Esophagus muscularis mucosa (tissue), 4 donors: ENCODE results near the gene TECTB. TPM values are rescaled to one million over a fixed set of nuclear protein-coding genes. Genes with fewer than 3 reads are reported as not detected.
"Not testable (repeated sequence)": the region's sequence is repeated elsewhere in the genome, so short reads cannot be mapped to it uniquely, and the experiment has no call there.

Experiments used
- DNase-seq: peaks from one replicate; pipeline ENCODE4 v3.0.0-alpha.2; 2017; ENCODE audit errors: extremely low spot score
- H3K27ac ChIP-seq, 4 donors: fragments of 200-600 bp; sonication (generic); replicated peaks in 1 of 4; 1 replicate in 3 of 4; 2 replicates in 1 of 4; pipeline ENCODE4 v1.5.1; 2016 to 2019; ENCODE audit warnings: mild to moderate bottlenecking in 1 of 4
- H3K27me3 ChIP-seq, 4 donors: fragments of 200-600 bp; sonication (generic); one replicate each; pipeline versions ENCODE4 v1.5.1 to v1.6.0; 2016 to 2019
- H3K36me3 ChIP-seq, 4 donors: fragments of 200-600 bp; sonication (generic); one replicate each; pipeline ENCODE4 v1.5.1; 2016 to 2019
- H3K4me1 ChIP-seq, 4 donors: fragments of 200-600 bp; sonication (generic); one replicate each; pipeline ENCODE4 v1.5.1; 2016 to 2019
- H3K4me3 ChIP-seq, 4 donors: fragments of 200-600 bp; sonication (generic); 1 replicate in 2 of 4; 2 replicates in 2 of 4; pipeline ENCODE4 v1.5.1; 2016 to 2019; ENCODE audit warnings: mild to moderate bottlenecking in 4 of 4, moderate library complexity in 1 of 4
- H3K9me3 ChIP-seq, 4 donors: fragments of 200-600 bp; sonication (generic); 1 replicate in 3 of 4; 2 replicates in 1 of 4; pipeline ENCODE4 v1.5.1; 2016 to 2019
- EP300 ChIP-seq: sonication (generic); formaldehyde crosslinking; IDR thresholded peaks from one replicate; pipeline ENCODE4 v1.6.1; 2017; ENCODE audit warnings: antibody characterized with exemption
- POLR2A ChIP-seq: fragments of 450-650 bp; IDR thresholded peaks from one replicate; pipeline ENCODE4 v1.6.1; 2017; ENCODE audit warnings: antibody characterized with exemption, moderate library complexity, mild to moderate bottlenecking, low read depth
- POLR2AphosphoS5 ChIP-seq, 2 donors: sonication (generic); formaldehyde crosslinking; IDR thresholded peaks; one replicate each; pipeline ENCODE4 v1.6.1; 2017; ENCODE audit warnings: antibody characterized with exemption in 2 of 2
- WGBS: methylation state at CpG from one replicate; pipeline ENCODE4 v1.1.5; 2018; 5-methylcytosine and 5-hydroxymethylcytosine counted together
- intact Hi-C: fragments of 100-400 bp; cut with DNase I; formaldehyde crosslinking; loops from one replicate; pipeline ENCODE4 v1.15.1; 2023
- total RNA-seq, 4 donors: library from RNA; depleted of rRNA; stranded (reverse); fragments of >200 nt; gene quantifications; one replicate each; pipeline versions ENCODE4 v1.1.0 to v1.2.1, GENCODE V29; 2016
- TF ChIP-seq, protein P1 (sequence below), 3 experiments: fragments of 200-600 bp in 2 of 3; fragments of 450-650 bp in 1 of 3; sonication (generic) in 2 of 3; IDR thresholded peaks; one replicate each; pipeline ENCODE4 v1.5.1; 2017 to 2019; ENCODE audit warnings: antibody characterized with exemption in 3 of 3, mild to moderate bottlenecking in 2 of 3, moderate library complexity in 1 of 3

TECTB gene
- total RNA-seq, 4 donors from 2014 or later: 0.06 TPM; not detected in 3

DNA sequence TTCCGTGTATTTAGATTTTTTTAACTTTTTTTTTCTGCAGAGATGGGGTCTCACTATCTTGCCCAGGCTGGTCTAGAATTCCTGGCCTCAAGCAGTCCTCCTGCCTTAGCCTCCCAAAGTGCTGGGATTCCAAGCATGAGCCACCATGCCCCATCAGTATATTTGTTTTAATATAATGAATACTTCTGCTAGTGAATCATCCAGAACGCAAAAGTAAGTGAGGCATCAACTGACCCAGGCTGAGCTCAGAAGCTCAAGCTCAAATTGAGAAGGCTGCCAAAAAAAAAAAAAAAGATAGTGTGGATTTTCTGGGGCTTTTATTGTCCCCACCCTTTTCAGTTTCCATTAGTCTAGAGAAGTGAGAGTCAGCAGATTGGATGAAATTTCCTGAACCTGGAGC is 39.0 kb upstream of the TECTB start:
- no peak overlapping the region for H3K4me3 ChIP-seq
- peak; percentile 5 for DNase-seq
- intact Hi-C loops: no loop called here
- peaks cover 0 to 24% (median 8%) of the 10 kb centered on the region in 4 donors for H3K9me3 ChIP-seq
- H3K36me3 ChIP-seq: no peaks in the 10 kb centered on the region
- TF ChIP-seq POLR2A: no peak
- TF ChIP-seq, protein P1, sequence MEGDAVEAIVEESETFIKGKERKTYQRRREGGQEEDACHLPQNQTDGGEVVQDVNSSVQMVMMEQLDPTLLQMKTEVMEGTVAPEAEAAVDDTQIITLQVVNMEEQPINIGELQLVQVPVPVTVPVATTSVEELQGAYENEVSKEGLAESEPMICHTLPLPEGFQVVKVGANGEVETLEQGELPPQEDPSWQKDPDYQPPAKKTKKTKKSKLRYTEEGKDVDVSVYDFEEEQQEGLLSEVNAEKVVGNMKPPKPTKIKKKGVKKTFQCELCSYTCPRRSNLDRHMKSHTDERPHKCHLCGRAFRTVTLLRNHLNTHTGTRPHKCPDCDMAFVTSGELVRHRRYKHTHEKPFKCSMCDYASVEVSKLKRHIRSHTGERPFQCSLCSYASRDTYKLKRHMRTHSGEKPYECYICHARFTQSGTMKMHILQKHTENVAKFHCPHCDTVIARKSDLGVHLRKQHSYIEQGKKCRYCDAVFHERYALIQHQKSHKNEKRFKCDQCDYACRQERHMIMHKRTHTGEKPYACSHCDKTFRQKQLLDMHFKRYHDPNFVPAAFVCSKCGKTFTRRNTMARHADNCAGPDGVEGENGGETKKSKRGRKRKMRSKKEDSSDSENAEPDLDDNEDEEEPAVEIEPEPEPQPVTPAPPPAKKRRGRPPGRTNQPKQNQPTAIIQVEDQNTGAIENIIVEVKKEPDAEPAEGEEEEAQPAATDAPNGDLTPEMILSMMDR (IDR thresholded peaks at IDR 0.05): no peak
- no peak for TF ChIP-seq EP300
- no peak for TF ChIP-seq POLR2AphosphoS5 (IDR thresholded peaks at IDR 0.05)
- no peaks in the 10 kb centered on the region for H3K4me1 ChIP-seq
- no peak overlapping the region for H3K27ac ChIP-seq
- no peaks in the 10 kb centered on the region for H3K27me3 ChIP-seq
- 90% methylated on average over 2 of the region's 2 CpGs for WGBS

DNA sequence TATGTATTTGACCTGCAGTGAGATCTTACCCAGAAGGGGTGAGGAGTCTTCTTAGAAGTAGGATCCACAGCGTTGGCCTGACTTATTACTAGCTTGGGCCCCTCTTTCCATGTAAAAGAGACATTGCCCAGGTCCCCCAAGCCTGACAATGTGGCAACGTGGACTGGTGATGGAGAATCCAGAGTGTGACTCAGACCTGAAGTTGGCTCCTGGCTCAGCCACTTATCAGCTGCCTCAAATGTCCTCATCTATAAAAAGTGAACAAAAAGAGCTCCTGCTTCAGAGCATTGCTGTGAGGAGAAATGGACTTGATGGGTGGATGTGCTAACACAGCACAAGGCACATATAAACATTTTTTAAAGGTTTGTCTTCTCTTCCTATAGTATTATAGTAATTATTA is 35.4 kb upstream of the TECTB start:
- intact Hi-C loops: no loop called here
- WGBS: 67% methylated on average over 2 of the region's 2 CpGs
- H3K4me3 ChIP-seq: no peak overlapping the region
- DNase-seq: peak; percentile 42
- H3K27ac ChIP-seq: no peak overlapping the region
- no peaks in the 10 kb centered on the region for H3K27me3 ChIP-seq
- TF ChIP-seq POLR2A: no peak
- no peak for TF ChIP-seq POLR2AphosphoS5 (IDR thresholded peaks at IDR 0.05)
- no peak for TF ChIP-seq EP300
- TF ChIP-seq, protein P1 (IDR thresholded peaks at IDR 0.05): no peak
- no peaks in the 10 kb centered on the region for H3K36me3 ChIP-seq
- H3K9me3 ChIP-seq: peaks cover 0 to 17% (median 7%) of the 10 kb centered on the region in 4 donors
- H3K4me1 ChIP-seq: no peaks in the 10 kb centered on the region

DNA sequence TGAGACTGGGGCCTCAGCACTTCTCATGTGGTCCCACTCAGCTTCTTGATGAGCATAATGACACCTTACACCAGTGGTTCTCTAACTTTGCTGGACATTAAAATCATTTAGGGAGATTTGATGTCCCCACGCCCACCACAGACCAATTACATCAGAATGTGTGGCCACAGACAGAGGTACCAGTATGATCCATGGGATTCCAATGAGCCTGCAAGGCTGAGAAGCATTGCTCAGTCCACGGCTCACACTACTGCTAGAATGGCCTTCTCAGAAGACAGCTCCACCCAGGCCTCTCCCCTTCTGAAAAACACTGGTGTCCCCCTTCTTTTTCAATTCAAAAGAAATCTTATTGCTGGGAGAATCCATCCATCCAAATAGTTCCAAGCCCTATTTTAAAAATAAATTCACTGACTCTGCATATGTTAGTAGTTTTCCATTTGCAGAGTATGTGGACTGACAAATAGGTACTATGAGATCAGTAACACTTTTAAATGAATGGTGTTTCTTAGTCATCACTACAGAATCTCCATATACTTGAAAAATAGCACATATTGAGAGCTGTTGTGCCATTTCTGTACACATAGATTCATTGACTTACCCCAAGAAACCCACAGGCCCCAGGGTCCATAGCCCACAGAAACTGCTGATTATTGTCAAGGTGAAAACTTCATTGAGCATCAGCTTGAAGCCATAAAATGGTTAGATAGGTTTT is 34.5 kb upstream of the TECTB start:
- Histone ChIP-seq H3K4me3 (no peak overlapping the region), H3K4me1 (no peaks in the 10 kb centered on the region), H3K27me3 (no peaks in the 10 kb centered on the region), H3K9me3 (peaks cover 0 to 17% (median 7%) of the 10 kb centered on the region in 4 donors), H3K36me3 (no peaks in the 10 kb centered on the region), H3K27ac (no peak overlapping the region)
- WGBS: 83% methylated on average over 2 of the region's 2 CpGs
- no peak for TF ChIP-seq POLR2AphosphoS5 (IDR thresholded peaks at IDR 0.05)
- no peak for TF ChIP-seq EP300
- no peak for TF ChIP-seq POLR2A
- peak; percentile 78 for DNase-seq
- intact Hi-C loops: no loop called here

DNA sequence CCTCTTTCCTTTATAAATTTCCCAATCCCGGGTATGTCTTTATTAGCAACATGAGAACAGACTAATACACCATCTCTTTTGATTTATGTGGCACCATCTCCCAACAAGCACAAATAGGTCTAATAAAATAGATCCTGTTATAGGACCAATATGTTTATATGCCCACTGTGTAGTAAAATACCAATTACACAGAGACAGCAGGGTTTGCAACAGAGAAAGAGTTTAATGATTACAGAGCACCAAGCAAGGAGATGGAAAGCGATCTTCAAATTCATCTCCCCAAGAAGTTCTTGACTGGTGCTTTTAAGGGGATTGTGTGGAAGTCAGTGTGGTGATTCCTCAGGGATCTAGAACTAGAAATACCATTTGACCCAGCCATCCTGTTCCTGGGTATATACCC is 33.5 kb upstream of the TECTB start:
- TF ChIP-seq EP300 (no peak), POLR2A (no peak), POLR2AphosphoS5 (IDR thresholded peaks at IDR 0.05) (no peak)
- TF ChIP-seq, protein P1 (IDR thresholded peaks at IDR 0.05): no peak
- H3K4me3 ChIP-seq: no peak overlapping the region
- H3K27ac ChIP-seq: no peak overlapping the region
- no peaks in the 10 kb centered on the region for H3K36me3 ChIP-seq
- no peaks in the 10 kb centered on the region for H3K27me3 ChIP-seq
- 98% methylated on average over 2 of the region's 2 CpGs for WGBS
- H3K4me1 ChIP-seq: no peaks in the 10 kb centered on the region
- H3K9me3 ChIP-seq: peaks cover 0 to 17% (median 7%) of the 10 kb centered on the region in 4 donors
- intact Hi-C loops: no loop called here
- DNase-seq: no peak

DNA sequence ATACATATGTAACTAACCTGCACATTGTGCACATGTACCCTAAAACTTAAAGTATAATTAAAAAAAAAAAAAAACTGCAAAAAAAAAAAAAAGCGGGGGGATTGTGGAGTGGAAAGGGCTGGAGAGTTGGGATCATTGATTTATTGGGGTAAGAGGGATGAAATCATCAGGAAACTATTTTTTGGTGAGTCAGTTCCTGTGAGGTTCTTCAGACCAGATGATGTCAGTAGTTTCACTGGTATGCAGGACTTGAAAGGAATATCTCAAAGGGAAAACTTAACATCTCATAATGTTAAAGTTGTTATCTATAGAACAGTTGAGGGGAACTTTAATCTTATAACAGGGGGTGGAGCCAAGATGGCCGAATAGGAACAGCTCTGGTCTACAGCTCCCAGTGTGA is 32.6 kb upstream of the TECTB start:
- Histone ChIP-seq H3K36me3 (no peaks in the 10 kb centered on the region), H3K27ac (no peak overlapping the region), H3K4me1 (no peaks in the 10 kb centered on the region), H3K9me3 (peaks cover 0 to 17% (median 7%) of the 10 kb centered on the region in 4 donors), H3K27me3 (no peaks in the 10 kb centered on the region), H3K4me3 (no peak overlapping the region)
- TF ChIP-seq, protein P1 (IDR thresholded peaks at IDR 0.05): no peak
- TF ChIP-seq POLR2AphosphoS5 (IDR thresholded peaks at IDR 0.05) (no peak), EP300 (no peak), POLR2A (no peak)
- intact Hi-C loops: no loop called here
- DNase-seq: no peak
- WGBS: 46% methylated on average over 2 of the region's 2 CpGs

DNA sequence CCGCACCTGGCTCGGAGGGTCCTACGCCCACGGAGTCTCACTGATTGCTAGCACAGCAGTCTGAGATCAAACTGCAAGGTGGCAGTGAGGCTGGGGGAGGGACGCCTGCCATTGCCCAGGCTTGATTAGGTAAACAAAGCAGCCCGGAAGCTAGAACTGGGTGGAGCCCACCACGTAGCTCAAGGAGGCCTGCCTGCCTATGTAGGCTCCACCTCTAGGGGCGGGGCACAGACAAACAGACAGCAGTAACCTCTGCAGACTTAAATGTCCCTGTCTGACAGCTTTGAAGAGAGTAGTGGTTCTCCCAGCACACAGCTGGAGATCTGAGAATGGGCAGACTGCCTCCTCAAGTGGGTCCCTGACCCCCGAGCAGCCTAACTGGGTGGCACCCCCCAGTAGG is 32.0 kb upstream of the TECTB start:
- H3K4me3 ChIP-seq, H3K27ac ChIP-seq, H3K27me3 ChIP-seq, H3K36me3 ChIP-seq, intact Hi-C loops, DNase-seq, H3K4me1 ChIP-seq: not testable (repeated sequence)
- WGBS: 58% methylated on average over 3 of the region's 9 CpGs
- H3K9me3 ChIP-seq: peaks cover 0 to 17% (median 7%) of the 10 kb centered on the region in 4 donors
